Measurements from ENCODE around the gene SLC32A1. TPM values are rescaled to one million over a fixed set of nuclear protein-coding genes. Genes with fewer than 3 reads are reported as not detected.

The SLC32A1 gene
- total and polyA plus RNA-seq, 7 donors: not detected

- Histone ChIP-seq H3K36me3 (ENCODE audit: insufficient read depth in 1 of 2, low read depth in 1 of 2) (peaks cover 0 to 69% of the 10 kb centered on the region in 2 donors), H3K4me3 (no peak overlapping the region), H3K4me1 (peaks cover 10% of the 10 kb centered on the region), H3K27ac (no peak overlapping the region), H3K27me3 (ENCODE audit: insufficient read depth in 3 of 3, low read length in 2 of 3) (no peaks in the 10 kb centered on the region), H3K9me3 (no peaks in the 10 kb centered on the region)
- DNase-seq (no peak), ATAC-seq (no peak)
- TF ChIP-seq CTCF (IDR thresholded peaks at IDR 0.05): no peak
- 78 to 89% (median 86%) methylated on average over 4 of the region's 4 CpGs for WGBS, 3 donors
- intact Hi-C loops (cut with DNase I): no loop called here
These were observed 27.7 kb downstream of the SLC32A1 start for GRCh38 chr20:38752029-38752428.

- WGBS, 3 donors: 91 to 96% (median 94%) methylated on average over 13 of the region's 13 CpGs
- no peaks in the 10 kb centered on the region for H3K4me1 ChIP-seq
- no peak for ATAC-seq
- TF ChIP-seq CTCF (IDR thresholded peaks at IDR 0.05): no peak
- H3K4me3 ChIP-seq: no peak overlapping the region
- peaks cover 3 to 93% of the 10 kb centered on the region in 2 donors for H3K36me3 ChIP-seq (ENCODE audit: insufficient read depth in 1 of 2, low read depth in 1 of 2)
- no peaks in the 10 kb centered on the region for H3K9me3 ChIP-seq
- DNase-seq: no peak
- no peak overlapping the region for H3K27ac ChIP-seq
- intact Hi-C loops (cut with DNase I): loop anchor here in 1 of 2 donors (5.0 kb wide), 1 partner anchor 228 kb away; no protein-coding TSS in a partner anchor
- no peaks in the 10 kb centered on the region for H3K27me3 ChIP-seq (ENCODE audit: insufficient read depth in 3 of 3, low read length in 2 of 3)
These were observed 30.6 kb downstream of the SLC32A1 start for GRCh38 chr20:38754924-38755323.

GRCh38 chr20:38755324-38755910 is 31.1 kb downstream of the SLC32A1 start:
- Histone ChIP-seq H3K4me3 (no peak overlapping the region), H3K27ac (no peak overlapping the region), H3K4me1 (no peaks in the 10 kb centered on the region), H3K36me3 (ENCODE audit: insufficient read depth in 1 of 2, low read depth in 1 of 2) (peaks cover 3 to 93% of the 10 kb centered on the region in 2 donors), H3K27me3 (ENCODE audit: insufficient read depth in 3 of 3, low read length in 2 of 3) (no peaks in the 10 kb centered on the region), H3K9me3 (no peaks in the 10 kb centered on the region)
- WGBS, 3 donors: 56 to 60% (median 56%) methylated on average over 6 of the region's 6 CpGs
- intact Hi-C loops (cut with DNase I): loop anchor here in 1 of 2 donors (5.0 kb wide), 1 partner anchor 228 kb away; no protein-coding TSS in a partner anchor
- no peak for DNase-seq
- no peak for ATAC-seq
- TF ChIP-seq CTCF (IDR thresholded peaks at IDR 0.05): no peak

GRCh38 chr20:38757145-38757775 is 33.0 kb downstream of the SLC32A1 start:
- Histone ChIP-seq H3K27me3 (ENCODE audit: insufficient read depth in 3 of 3, low read length in 2 of 3) (no peaks in the 10 kb centered on the region), H3K4me3 (no peak overlapping the region), H3K4me1 (no peaks in the 10 kb centered on the region), H3K9me3 (no peaks in the 10 kb centered on the region), H3K36me3 (ENCODE audit: insufficient read depth in 1 of 2, low read depth in 1 of 2) (peaks cover 8 to 95% of the 10 kb centered on the region in 2 donors), H3K27ac (no peak overlapping the region)
- WGBS, 3 donors: 80 to 83% (median 81%) methylated on average over 7 of the region's 7 CpGs
- DNase-seq (no peak), ATAC-seq (no peak)
- intact Hi-C loops (cut with DNase I): loop anchor here in 1 of 2 donors (5.0 kb wide), 1 partner anchor 230 kb away; no protein-coding TSS in a partner anchor
- TF ChIP-seq CTCF (IDR thresholded peaks at IDR 0.05): no peak

Data from psoas muscle (tissue), 8 donors.